ENCODE results near the gene ATP6V0E2.
A peak's percentile ranks its signal among the peaks of the same experiment; 100 is the strongest.
"Not testable (repeated sequence)": the region's sequence is repeated elsewhere in the genome, so short reads cannot be mapped to it uniquely, and the experiment has no call there.

Gene ATP6V0E2

GRCh38 chr7:149873074-149873969 lies at the start of gene ATP6V0E2:
Gene ATP6V0E2 (plus strand): TSS chr7:149873969. CDS start chr7:149874066, 97 bp downstream.
- H3K9me3 Mint-ChIP-seq = no peaks in the 10 kb centered on the region
- peak within 1 kb of the TSS; percentile 80 for H3K4me3 Mint-ChIP-seq
- peak within 1 kb of the TSS; percentile 76 for H3K27ac Mint-ChIP-seq
- peaks cover 8% of the 10 kb centered on the region for H3K27me3 Mint-ChIP-seq
- peaks cover 31% of the 10 kb centered on the region for H3K4me1 Mint-ChIP-seq (ENCODE audit: low read depth)
- no peaks in the 10 kb centered on the region for H3K36me3 Mint-ChIP-seq (ENCODE audit: low read depth)
- intact Hi-C loops (cut with micrococcal nuclease) = no loop called here

GRCh38 chr7:149824301-149824741 lies 49.4 kb upstream of the ATP6V0E2 start:
- H3K4me1 Mint-ChIP-seq (ENCODE audit: low read depth) = no peaks in the 10 kb centered on the region
- H3K27ac Mint-ChIP-seq = no peak overlapping the region
- no peaks in the 10 kb centered on the region for H3K27me3 Mint-ChIP-seq
- H3K9me3 Mint-ChIP-seq = no peaks in the 10 kb centered on the region
- intact Hi-C loops (cut with micrococcal nuclease) = no loop called here
- H3K36me3 Mint-ChIP-seq (ENCODE audit: low read depth) = no peaks in the 10 kb centered on the region
- no peak overlapping the region for H3K4me3 Mint-ChIP-seq

GRCh38 chr7:149824748-149825566 lies 48.8 kb upstream of the ATP6V0E2 start:
- no peaks in the 10 kb centered on the region for H3K4me1 Mint-ChIP-seq (ENCODE audit: low read depth)
- intact Hi-C loops (cut with micrococcal nuclease) = no loop called here
- H3K27me3 Mint-ChIP-seq = no peaks in the 10 kb centered on the region
- H3K4me3 Mint-ChIP-seq = no peak overlapping the region
- no peaks in the 10 kb centered on the region for H3K36me3 Mint-ChIP-seq (ENCODE audit: low read depth)
- H3K9me3 Mint-ChIP-seq = no peaks in the 10 kb centered on the region
- no peak overlapping the region for H3K27ac Mint-ChIP-seq

GRCh38 chr7:149825567-149826343 lies 48.0 kb upstream of the ATP6V0E2 start:
- H3K4me3 Mint-ChIP-seq = no peak overlapping the region
- no peak overlapping the region for H3K27ac Mint-ChIP-seq
- intact Hi-C loops (cut with micrococcal nuclease) = no loop called here
- H3K4me1 Mint-ChIP-seq (ENCODE audit: low read depth) = no peaks in the 10 kb centered on the region
- H3K9me3 Mint-ChIP-seq = no peaks in the 10 kb centered on the region
- peaks cover 6% of the 10 kb centered on the region for H3K27me3 Mint-ChIP-seq
- H3K36me3 Mint-ChIP-seq (ENCODE audit: low read depth) = no peaks in the 10 kb centered on the region

- Mint-ChIP-seq H3K27ac (no peak overlapping the region), H3K4me1 (ENCODE audit: low read depth) (no peaks in the 10 kb centered on the region), H3K27me3 (peaks cover 7% of the 10 kb centered on the region), H3K4me3 (no peak overlapping the region), H3K9me3 (no peaks in the 10 kb centered on the region), H3K36me3 (ENCODE audit: low read depth) (no peaks in the 10 kb centered on the region)
- intact Hi-C loops (cut with micrococcal nuclease) = no loop called here
Measured at GRCh38 chr7:149826344-149827088, 47.3 kb upstream of the ATP6V0E2 start.

- Mint-ChIP-seq H3K4me3 (no peak overlapping the region), H3K36me3 (ENCODE audit: low read depth) (no peaks in the 10 kb centered on the region), H3K27ac (no peak overlapping the region), H3K4me1 (ENCODE audit: low read depth) (no peaks in the 10 kb centered on the region), H3K27me3 (peaks cover 9% of the 10 kb centered on the region), H3K9me3 (no peaks in the 10 kb centered on the region)
- intact Hi-C loops (cut with micrococcal nuclease) = no loop called here
Measured at GRCh38 chr7:149827089-149827981, 46.4 kb upstream of the ATP6V0E2 start.

- Mint-ChIP-seq H3K4me1 (ENCODE audit: low read depth) (no peaks in the 10 kb centered on the region), H3K9me3 (no peaks in the 10 kb centered on the region), H3K27ac (no peak overlapping the region), H3K27me3 (peaks cover 12% of the 10 kb centered on the region), H3K4me3 (no peak overlapping the region), H3K36me3 (ENCODE audit: low read depth) (no peaks in the 10 kb centered on the region)
- intact Hi-C loops (cut with micrococcal nuclease) = no loop called here
Measured at GRCh38 chr7:149828357-149829309, 45.1 kb upstream of the ATP6V0E2 start.

- H3K4me3 Mint-ChIP-seq; intact Hi-C loops (cut with micrococcal nuclease): not testable (repeated sequence)
Measured at GRCh38 chr7:149830527-149830926, 43.2 kb upstream of the ATP6V0E2 start.

GRCh38 chr7:149830997-149831740 lies 42.6 kb upstream of the ATP6V0E2 start:
- no peaks in the 10 kb centered on the region for H3K4me1 Mint-ChIP-seq (ENCODE audit: low read depth)
- no peak overlapping the region for H3K4me3 Mint-ChIP-seq
- H3K27me3 Mint-ChIP-seq = peaks cover 22% of the 10 kb centered on the region
- H3K27ac Mint-ChIP-seq = no peak overlapping the region
- H3K36me3 Mint-ChIP-seq (ENCODE audit: low read depth) = no peaks in the 10 kb centered on the region
- no peaks in the 10 kb centered on the region for H3K9me3 Mint-ChIP-seq
- intact Hi-C loops (cut with micrococcal nuclease) = no loop called here

More at GRCh38 chr7:149830527-149830926, 43.2 kb upstream of the ATP6V0E2 start:
- not testable (repeated sequence) for H3K36me3 Mint-ChIP-seq (ENCODE audit: low read depth); H3K9me3 Mint-ChIP-seq; H3K27ac Mint-ChIP-seq; H3K4me1 Mint-ChIP-seq (ENCODE audit: low read depth)
- peaks cover 20% of the 10 kb centered on the region for H3K27me3 Mint-ChIP-seq

- Mint-ChIP-seq H3K4me1 (ENCODE audit: low read depth) (no peaks in the 10 kb centered on the region), H3K4me3 (no peak overlapping the region), H3K36me3 (ENCODE audit: low read depth) (no peaks in the 10 kb centered on the region), H3K27ac (no peak overlapping the region), H3K9me3 (no peaks in the 10 kb centered on the region), H3K27me3 (peaks cover 22% of the 10 kb centered on the region)
- intact Hi-C loops (cut with micrococcal nuclease) = no loop called here
Measured at GRCh38 chr7:149831741-149832219, 42.0 kb upstream of the ATP6V0E2 start.
